ENCODE results near the gene CDV3. TPM values are rescaled to one million over a fixed set of nuclear protein-coding genes. Genes with fewer than 3 reads are reported as not detected.
"Not testable (repeated sequence)": the region's sequence is repeated elsewhere in the genome, so short reads cannot be mapped to it uniquely, and the experiment has no call there.

CDV3 gene, protein sequence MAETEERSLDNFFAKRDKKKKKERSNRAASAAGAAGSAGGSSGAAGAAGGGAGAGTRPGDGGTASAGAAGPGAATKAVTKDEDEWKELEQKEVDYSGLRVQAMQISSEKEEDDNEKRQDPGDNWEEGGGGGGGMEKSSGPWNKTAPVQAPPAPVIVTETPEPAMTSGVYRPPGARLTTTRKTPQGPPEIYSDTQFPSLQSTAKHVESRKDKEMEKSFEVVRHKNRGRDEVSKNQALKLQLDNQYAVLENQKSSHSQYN
- total RNA-seq: 100 to 1,000 TPM; 177 to 196 TPM

DNA sequence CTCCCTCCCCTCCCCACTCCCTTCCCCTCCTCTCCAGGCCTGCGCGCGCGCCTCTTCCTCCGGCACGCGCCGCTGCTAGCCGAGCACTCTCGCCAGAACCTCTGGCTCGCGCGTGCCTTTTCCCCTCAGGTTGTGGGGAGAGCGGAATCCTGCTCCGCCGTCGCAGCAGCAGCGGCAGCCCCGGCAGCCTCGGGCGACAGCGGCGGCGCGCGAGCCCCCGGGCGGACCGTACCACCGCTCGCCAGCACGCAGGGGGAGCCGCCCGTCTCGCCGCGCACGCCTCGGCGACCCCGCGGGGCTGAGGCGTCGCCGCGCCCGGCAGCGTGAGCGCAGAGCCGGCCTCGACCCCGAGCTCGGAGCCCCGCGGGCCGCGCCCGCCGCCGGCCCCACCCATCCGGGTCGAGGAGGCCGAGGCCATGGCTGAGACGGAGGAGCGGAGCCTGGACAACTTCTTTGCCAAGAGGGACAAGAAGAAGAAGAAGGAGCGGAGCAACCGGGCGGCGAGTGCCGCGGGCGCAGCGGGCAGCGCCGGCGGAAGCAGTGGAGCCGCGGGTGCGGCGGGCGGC, at the start of gene CDV3:
Gene CDV3 (plus strand): TSS at position 58 of the 566 bp plus-strand sequence. CDS start 359 bp downstream, at position 417.
- Mint-ChIP-seq H3K9me3 (no peaks in the 10 kb centered on the region), H3K4me3 (peak within 1 kb of the TSS; percentile 93), H3K27ac (peak within 1 kb of the TSS; percentile 99), H3K4me1 (peaks cover 56% of the 10 kb centered on the region), H3K27me3 (no peaks in the 10 kb centered on the region), H3K36me3 (ENCODE audit: low read depth) (peaks cover 39% of the 10 kb centered on the region)
- DNase-seq: no peak
- POLR2A ChIA-PET: interaction anchor here (0.5 to 0.8 kb wide), 2 partner anchors 12 to 67 kb away, joined by 3 read pairs; no protein-coding TSS in a partner anchor
- CTCF ChIA-PET: interaction anchor here (0.5 to 2.2 kb wide), 7 partner anchors 10 to 200 kb away, joined by 3 to 10 read pairs (median 5); no protein-coding TSS in a partner anchor

DNA sequence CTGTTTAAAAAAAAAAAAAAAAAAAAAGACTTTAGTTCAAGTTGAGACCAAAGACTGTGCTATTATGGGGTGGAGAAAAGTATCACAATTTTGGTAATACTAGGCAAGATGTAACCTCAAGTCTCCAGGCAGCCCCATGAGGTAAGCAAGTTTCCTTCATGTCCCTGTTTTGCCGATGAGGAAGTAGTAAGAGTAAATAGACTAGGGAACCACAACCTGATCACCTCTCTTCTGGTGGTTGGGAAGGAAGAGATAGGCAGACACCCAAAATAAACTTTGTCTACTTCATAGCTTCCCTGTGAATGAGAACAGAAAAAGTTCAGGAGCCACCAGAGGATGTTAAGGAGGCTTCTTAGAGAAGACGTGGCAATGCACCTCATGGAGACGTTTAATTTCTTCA, 49.7 kb upstream of the CDV3 start:
- H3K4me3 Mint-ChIP-seq; H3K9me3 Mint-ChIP-seq; H3K36me3 Mint-ChIP-seq (ENCODE audit: low read depth); H3K27ac Mint-ChIP-seq; CTCF ChIA-PET; H3K4me1 Mint-ChIP-seq; H3K27me3 Mint-ChIP-seq; POLR2A ChIA-PET; DNase-seq: not testable (repeated sequence)

DNA sequence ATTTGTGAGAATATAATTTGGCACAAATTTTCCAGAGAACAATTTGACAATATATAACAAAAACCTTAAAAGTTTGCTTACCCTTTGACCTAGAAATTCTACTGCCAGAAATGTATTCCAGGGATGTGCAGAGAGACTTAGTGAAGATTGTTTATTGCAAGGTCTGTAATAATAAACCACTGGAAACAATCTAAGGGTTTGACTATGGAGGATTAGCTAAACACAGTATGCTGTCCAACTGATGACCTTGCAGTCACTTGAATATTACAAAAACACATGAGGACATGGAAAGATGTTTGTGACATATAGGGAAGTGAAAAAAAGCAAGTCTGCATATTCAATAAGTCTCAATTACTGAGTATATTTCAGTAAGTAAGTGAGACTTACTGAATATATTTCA, 48.1 kb upstream of the CDV3 start:
- DNase-seq: no peak
- CTCF ChIA-PET: interaction anchor here (1.0 kb wide), 1 partner anchor 13 kb away, joined by 3 read pairs; no protein-coding TSS in a partner anchor
- H3K4me3 Mint-ChIP-seq: no peak overlapping the region
- H3K4me1 Mint-ChIP-seq: peaks cover 1% of the 10 kb centered on the region
- H3K36me3 Mint-ChIP-seq (ENCODE audit: low read depth): no peaks in the 10 kb centered on the region
- peaks cover 6% of the 10 kb centered on the region for H3K9me3 Mint-ChIP-seq
- POLR2A ChIA-PET: no interaction called here
- no peaks in the 10 kb centered on the region for H3K27me3 Mint-ChIP-seq
- H3K27ac Mint-ChIP-seq: no peak overlapping the region

DNA sequence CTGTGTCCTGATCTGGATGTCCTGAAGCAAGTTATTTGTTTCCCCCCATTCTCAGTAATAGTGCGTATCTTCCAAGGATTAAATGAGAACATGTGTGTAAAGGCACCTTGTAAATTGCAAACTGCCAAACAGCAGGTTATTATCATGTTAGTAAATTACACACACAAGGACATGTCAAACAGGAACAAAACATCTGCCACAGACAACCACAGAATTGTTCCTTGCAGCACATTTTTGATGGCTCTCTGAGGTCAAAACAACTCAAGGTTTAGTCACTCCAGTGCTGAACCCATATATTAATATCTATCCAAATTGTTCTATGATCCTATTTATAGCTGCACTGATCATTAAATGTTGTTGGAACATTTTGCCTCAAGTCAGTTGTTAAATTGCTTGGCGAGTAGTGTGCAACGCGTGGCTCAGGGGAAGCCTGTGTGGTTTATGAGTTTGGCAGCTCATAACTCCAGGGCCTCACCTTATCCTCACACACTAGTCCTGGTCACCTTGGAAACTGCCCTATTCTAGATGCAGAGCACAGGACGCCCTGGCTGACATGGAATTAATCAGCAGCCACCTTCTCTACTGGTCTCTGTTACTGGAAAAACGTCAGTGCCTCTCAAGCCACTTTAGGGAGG, 46.3 kb upstream of the CDV3 start:
- no peaks in the 10 kb centered on the region for H3K36me3 Mint-ChIP-seq (ENCODE audit: low read depth)
- no peak overlapping the region for H3K27ac Mint-ChIP-seq
- peaks cover 1% of the 10 kb centered on the region for H3K4me1 Mint-ChIP-seq
- DNase-seq: no peak
- CTCF ChIA-PET: no interaction called here
- peaks cover 6% of the 10 kb centered on the region for H3K9me3 Mint-ChIP-seq
- no peak overlapping the region for H3K4me3 Mint-ChIP-seq
- POLR2A ChIA-PET: no interaction called here
- no peaks in the 10 kb centered on the region for H3K27me3 Mint-ChIP-seq

DNA sequence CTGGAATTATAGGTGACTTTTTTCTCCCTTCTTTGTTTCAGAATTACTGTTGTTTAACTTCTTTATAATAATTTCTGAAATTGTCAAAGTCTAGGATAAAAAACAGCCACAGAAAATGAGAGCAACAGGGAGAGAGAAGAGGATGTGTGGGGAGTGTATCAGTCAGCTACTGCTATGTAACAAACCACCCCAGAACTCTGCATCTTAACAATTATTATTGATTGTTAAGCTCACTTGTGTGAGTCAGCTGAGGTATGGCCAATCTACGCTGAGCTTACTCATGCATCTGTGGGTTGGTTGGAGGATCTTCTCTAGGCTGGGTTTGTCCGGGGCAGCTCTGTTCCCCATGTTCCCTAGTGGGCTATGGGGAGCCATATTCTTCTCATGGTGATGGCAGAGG, 43.7 kb upstream of the CDV3 start:
- no peak overlapping the region for H3K4me3 Mint-ChIP-seq
- H3K27me3 Mint-ChIP-seq: no peaks in the 10 kb centered on the region
- H3K4me1 Mint-ChIP-seq: no peaks in the 10 kb centered on the region
- H3K36me3 Mint-ChIP-seq (ENCODE audit: low read depth): no peaks in the 10 kb centered on the region
- ChIA-PET POLR2A (no interaction called here), CTCF (interaction anchor here (0.8 kb wide), 1 partner anchor 17 kb away, joined by 3 read pairs; no protein-coding TSS in a partner anchor)
- no peak overlapping the region for H3K27ac Mint-ChIP-seq
- DNase-seq: no peak
- H3K9me3 Mint-ChIP-seq: peaks cover 6% of the 10 kb centered on the region

DNA sequence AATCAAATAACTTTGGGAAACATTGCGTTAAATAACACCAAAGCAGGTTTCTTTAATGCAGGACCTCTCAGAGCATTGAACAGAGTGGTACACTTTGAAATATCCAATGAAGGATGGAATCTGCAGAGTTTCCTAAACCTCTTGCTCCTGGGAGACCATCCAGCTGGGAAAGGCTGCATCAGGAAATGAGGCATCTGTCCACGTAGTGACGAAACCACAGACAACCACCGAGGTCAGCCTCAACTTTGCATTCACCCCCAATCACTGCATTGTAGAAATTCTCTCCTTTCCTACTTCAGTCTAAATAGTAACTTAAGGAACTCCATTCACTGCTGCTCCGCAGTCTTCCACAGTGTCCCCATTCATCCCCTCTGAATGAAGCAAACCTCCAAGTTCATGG, 41.5 kb upstream of the CDV3 start:
- Mint-ChIP-seq H3K36me3 (ENCODE audit: low read depth) (no peaks in the 10 kb centered on the region), H3K4me3 (no peak overlapping the region), H3K4me1 (no peaks in the 10 kb centered on the region), H3K27ac (no peak overlapping the region), H3K9me3 (peaks cover 6% of the 10 kb centered on the region), H3K27me3 (no peaks in the 10 kb centered on the region)
- CTCF ChIA-PET: interaction anchor here (0.6 to 1.5 kb wide), 3 partner anchors 14 to 31 kb away, joined by 4 read pairs; no protein-coding TSS in a partner anchor
- DNase-seq: no peak
- POLR2A ChIA-PET: no interaction called here

DNA sequence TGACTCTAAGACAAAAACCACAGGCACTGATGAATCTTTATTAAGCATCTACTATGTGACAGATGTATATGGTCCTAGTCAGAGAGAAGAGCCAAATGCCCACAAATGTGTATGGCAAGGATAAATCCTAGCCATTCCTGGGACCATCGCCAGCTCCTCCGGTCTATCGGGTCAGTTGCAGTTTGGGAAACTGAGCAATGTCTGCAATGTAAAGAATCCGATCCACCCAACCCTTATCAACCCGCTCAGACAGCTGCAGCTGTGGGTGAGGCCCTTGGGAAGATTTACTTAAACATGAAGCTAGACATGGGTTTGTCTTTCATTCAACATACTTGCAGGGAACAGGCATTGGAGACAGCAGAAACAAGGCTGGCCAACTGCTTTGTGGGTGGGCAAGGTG, 40.5 kb upstream of the CDV3 start:
- no peak for DNase-seq
- Mint-ChIP-seq H3K4me3 (no peak overlapping the region), H3K36me3 (ENCODE audit: low read depth) (no peaks in the 10 kb centered on the region), H3K4me1 (no peaks in the 10 kb centered on the region), H3K9me3 (peaks cover 8% of the 10 kb centered on the region), H3K27ac (no peak overlapping the region), H3K27me3 (no peaks in the 10 kb centered on the region)
- POLR2A ChIA-PET: no interaction called here
- CTCF ChIA-PET: interaction anchor here (1.2 to 1.5 kb wide), 3 partner anchors 15 to 26 kb away, joined by 3 to 4 read pairs (median 4); no protein-coding TSS in a partner anchor

DNA sequence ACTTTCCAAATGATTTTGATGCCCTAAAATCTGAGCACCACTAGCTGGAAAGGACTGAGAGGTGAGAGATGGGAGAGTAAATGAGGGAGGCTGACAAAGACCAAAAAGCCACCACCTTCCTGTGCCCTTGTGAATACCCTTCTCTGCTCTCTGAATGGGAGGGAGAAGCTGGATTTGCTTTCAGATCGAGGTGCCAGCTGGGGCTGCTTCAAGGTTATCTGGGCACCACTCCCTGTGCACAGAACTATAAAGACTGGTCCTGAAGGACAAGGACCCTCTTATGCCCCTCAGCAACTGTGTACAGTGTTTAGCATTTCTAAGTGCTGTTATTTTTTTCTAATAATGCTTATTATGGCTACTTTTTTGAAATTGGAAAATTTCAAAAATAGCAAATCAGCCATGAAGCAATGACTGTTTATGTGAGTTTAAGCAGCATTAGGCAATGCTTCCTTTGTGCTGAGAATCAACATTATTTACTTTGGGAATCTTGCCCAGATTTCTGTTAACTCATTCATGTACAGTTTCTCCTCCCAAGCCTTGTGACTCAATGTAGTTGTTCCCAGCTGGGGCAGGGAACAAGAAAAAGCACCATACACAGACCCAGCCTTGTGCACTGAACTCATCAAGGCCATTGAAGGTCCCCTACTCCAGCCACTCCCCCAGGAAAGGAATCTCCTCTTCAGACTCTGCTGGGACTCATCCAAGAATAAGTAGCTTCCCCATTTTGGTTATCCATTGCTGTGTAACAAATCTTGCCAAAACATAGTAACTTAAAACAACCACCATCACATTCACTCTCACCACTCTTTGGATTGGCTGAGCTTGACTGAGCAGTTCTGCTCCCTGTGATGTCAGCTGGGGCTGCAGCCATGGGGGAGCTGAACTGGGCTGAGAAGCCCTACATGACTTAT, 37.3 kb upstream of the CDV3 start:
- no peaks in the 10 kb centered on the region for H3K4me1 Mint-ChIP-seq
- ChIA-PET CTCF (no interaction called here), POLR2A (no interaction called here)
- H3K27me3 Mint-ChIP-seq: no peaks in the 10 kb centered on the region
- DNase-seq: no peak
- H3K4me3 Mint-ChIP-seq: no peak overlapping the region
- no peaks in the 10 kb centered on the region for H3K36me3 Mint-ChIP-seq (ENCODE audit: low read depth)
- H3K27ac Mint-ChIP-seq: no peak overlapping the region
- peaks cover 7% of the 10 kb centered on the region for H3K9me3 Mint-ChIP-seq

DNA sequence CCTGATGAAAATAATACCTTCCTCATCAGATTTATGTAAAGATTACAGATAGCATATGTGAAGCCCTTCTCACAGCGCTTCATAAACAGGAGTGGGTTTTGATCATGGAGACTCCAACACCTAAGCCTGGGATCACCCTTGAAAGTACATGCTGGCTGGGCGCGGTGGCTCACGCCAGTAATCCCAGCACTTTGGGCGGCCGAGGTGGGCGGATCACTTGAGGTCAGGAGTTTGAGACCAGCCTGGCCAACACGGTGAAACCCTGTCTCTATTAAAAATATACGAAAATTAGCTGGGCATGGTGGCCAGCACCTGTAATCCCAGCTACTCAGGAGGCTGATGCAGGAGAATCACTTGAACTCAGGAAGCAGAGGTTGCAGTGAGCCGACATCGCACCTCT, 36.4 kb upstream of the CDV3 start:
- H3K4me1 Mint-ChIP-seq; H3K36me3 Mint-ChIP-seq (ENCODE audit: low read depth); DNase-seq; H3K4me3 Mint-ChIP-seq; POLR2A ChIA-PET; CTCF ChIA-PET; H3K27ac Mint-ChIP-seq; H3K9me3 Mint-ChIP-seq; H3K27me3 Mint-ChIP-seq: not testable (repeated sequence)

DNA sequence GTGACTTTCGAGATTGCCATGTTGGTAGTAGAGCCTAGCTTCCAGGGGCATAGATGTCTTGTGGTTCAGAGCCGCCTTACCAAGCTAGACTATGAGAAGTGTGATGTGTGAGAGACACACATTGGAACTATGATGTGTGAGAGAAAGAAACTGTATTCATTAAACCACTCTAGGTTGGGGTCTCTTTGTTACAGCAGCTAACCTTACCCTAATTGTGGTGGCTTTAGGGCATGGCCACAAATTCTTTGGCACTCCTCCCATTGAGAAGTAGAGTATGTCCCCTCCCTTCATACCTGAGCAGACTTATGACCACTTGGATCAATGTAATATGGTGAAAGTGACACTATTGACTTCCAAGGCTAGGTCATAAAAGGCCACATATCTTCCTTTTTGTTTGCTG, 35.3 kb upstream of the CDV3 start:
- CTCF ChIA-PET: interaction anchor here (0.8 kb wide), 1 partner anchor 13 kb away, joined by 3 read pairs; no protein-coding TSS in a partner anchor
- H3K27me3 Mint-ChIP-seq: no peaks in the 10 kb centered on the region
- POLR2A ChIA-PET: no interaction called here
- no peak for DNase-seq
- H3K4me1 Mint-ChIP-seq: no peaks in the 10 kb centered on the region
- H3K9me3 Mint-ChIP-seq: peaks cover 7% of the 10 kb centered on the region
- H3K27ac Mint-ChIP-seq: no peak overlapping the region
- no peak overlapping the region for H3K4me3 Mint-ChIP-seq
- no peaks in the 10 kb centered on the region for H3K36me3 Mint-ChIP-seq (ENCODE audit: low read depth)

DNA sequence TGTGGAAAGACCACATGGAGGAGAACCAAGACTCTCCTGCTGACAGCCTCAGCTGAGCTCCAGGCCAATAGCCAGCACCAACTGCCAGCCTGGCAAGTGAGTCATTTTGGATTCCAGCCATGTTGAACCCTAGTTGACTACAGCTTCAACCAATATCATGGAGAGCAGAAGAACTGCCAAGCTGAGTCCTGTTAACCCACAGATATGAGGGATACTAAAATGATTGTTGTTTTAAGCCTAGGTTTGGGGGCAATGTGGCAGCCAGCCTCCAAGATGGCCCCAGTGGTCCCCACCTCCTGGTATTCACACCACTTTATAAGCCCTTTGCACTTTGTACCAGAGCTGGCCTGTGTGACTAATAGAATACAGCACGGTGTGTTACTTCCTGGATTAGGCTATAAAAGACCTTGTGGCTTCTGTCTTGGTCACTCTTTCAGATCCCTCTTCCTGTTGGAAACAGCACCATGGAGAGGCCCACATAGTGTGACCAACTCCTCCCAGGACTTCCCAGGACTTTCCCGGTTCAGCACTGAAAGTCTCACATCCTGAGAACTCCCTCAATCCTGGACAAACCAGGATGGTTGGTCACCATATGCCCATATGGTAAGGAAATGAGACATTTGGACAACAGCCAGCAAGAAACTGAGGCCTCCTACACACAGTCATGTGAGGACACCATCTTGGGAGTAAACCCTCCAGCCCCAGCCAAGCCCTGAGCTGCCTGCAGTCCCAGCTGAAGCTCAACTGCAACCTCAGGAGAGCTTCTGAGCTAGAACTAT, 32.4 kb upstream of the CDV3 start:
- Mint-ChIP-seq H3K9me3 (peaks cover 7% of the 10 kb centered on the region), H3K36me3 (ENCODE audit: low read depth) (no peaks in the 10 kb centered on the region), H3K4me3 (no peak overlapping the region), H3K27ac (no peak overlapping the region), H3K4me1 (no peaks in the 10 kb centered on the region), H3K27me3 (no peaks in the 10 kb centered on the region)
- ChIA-PET CTCF (interaction anchor here (0.7 to 1.1 kb wide), 2 partner anchors 30 to 912 kb away, joined by 4 to 5 read pairs; no protein-coding TSS in a partner anchor), POLR2A (no interaction called here)
- DNase-seq: no peak

DNA sequence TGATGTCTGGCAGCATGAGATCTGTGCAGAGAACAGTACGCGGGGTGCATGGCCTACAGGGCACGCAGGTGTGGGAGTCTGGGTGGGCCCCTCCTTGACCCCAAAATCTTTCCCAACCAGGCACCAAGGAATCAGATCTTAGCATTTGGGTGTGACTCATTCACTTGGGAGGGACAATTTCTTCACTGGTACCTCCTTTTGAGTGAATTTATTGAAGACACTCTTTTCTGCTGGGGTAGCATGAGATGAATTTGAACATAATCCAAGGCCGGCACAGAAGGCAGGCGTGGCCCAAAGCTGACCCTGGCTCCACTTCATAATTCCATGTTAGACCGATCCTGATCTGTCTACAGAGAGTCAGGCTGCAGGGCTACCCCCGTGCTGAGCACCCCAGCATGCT, 30.6 kb upstream of the CDV3 start:
- DNase-seq: no peak
- H3K4me1 Mint-ChIP-seq: no peaks in the 10 kb centered on the region
- H3K4me3 Mint-ChIP-seq: no peak overlapping the region
- no peaks in the 10 kb centered on the region for H3K27me3 Mint-ChIP-seq
- H3K27ac Mint-ChIP-seq: no peak overlapping the region
- CTCF ChIA-PET: no interaction called here
- POLR2A ChIA-PET: no interaction called here
- no peaks in the 10 kb centered on the region for H3K36me3 Mint-ChIP-seq (ENCODE audit: low read depth)
- H3K9me3 Mint-ChIP-seq: peaks cover 6% of the 10 kb centered on the region
